ENCODE results near the gene EPB41L4B.
"Not testable (repeated sequence)": the region's sequence is repeated elsewhere in the genome, so short reads cannot be mapped to it uniquely, and the experiment has no call there.

EPB41L4B gene

GRCh38 chr9:109242014-109242413, 78.8 kb downstream of the EPB41L4B start:
- DNase-seq, result no peak

- DNase-seq, result no peak
These were observed 79.7 kb downstream of the EPB41L4B start for GRCh38 chr9:109241207-109241606.

- DNase-seq, result no peak
These were observed 81.6 kb downstream of the EPB41L4B start for GRCh38 chr9:109239240-109239639.

GRCh38 chr9:109238655-109239054, 82.2 kb downstream of the EPB41L4B start:
- DNase-seq, result no peak

GRCh38 chr9:109238125-109238524, 82.7 kb downstream of the EPB41L4B start:
- DNase-seq, result no peak

GRCh38 chr9:109232449-109233237, 88.2 kb downstream of the EPB41L4B start:
- no peak for DNase-seq

- DNase-seq, result no peak
These were observed 89.3 kb downstream of the EPB41L4B start for GRCh38 chr9:109231593-109231992.

GRCh38 chr9:109230277-109230676, 90.6 kb downstream of the EPB41L4B start:
- no peak for DNase-seq

- DNase-seq, result no peak
These were observed 91.2 kb downstream of the EPB41L4B start for GRCh38 chr9:109229682-109230081.

- no peak for DNase-seq
These were observed 92.7 kb downstream of the EPB41L4B start for GRCh38 chr9:109228093-109228642.

- DNase-seq, result no peak
These were observed 95.2 kb downstream of the EPB41L4B start for GRCh38 chr9:109225629-109226028.

- DNase-seq, result no peak
These were observed 96.1 kb downstream of the EPB41L4B start for GRCh38 chr9:109224751-109225150.

- DNase-seq, result not testable (repeated sequence)
These were observed 102.6 kb downstream of the EPB41L4B start for GRCh38 chr9:109218242-109218641.

- DNase-seq, result no peak
These were observed 106.4 kb downstream of the EPB41L4B start for GRCh38 chr9:109214414-109214813.

GRCh38 chr9:109213285-109214121, 107.4 kb downstream of the EPB41L4B start:
- DNase-seq, result no peak

GRCh38 chr9:109212768-109213167, 108.1 kb downstream of the EPB41L4B start:
- DNase-seq, result no peak

- no peak for DNase-seq
These were observed 114.2 kb downstream of the EPB41L4B start for GRCh38 chr9:109206670-109207069.

- no peak for DNase-seq
These were observed 115.3 kb downstream of the EPB41L4B start for GRCh38 chr9:109205526-109205925.

GRCh38 chr9:109203761-109204360, 117.0 kb downstream of the EPB41L4B start:
- DNase-seq, result no peak

- DNase-seq, result no peak
These were observed 121.2 kb downstream of the EPB41L4B start for GRCh38 chr9:109199676-109200075.

- DNase-seq, result no peak
These were observed 122.0 kb downstream of the EPB41L4B start for GRCh38 chr9:109198736-109199382.

- DNase-seq, result no peak
These were observed 126.8 kb downstream of the EPB41L4B start for GRCh38 chr9:109193974-109194556.
